OCI-LY1 (cell line): Measurements from ENCODE around the gene ZCCHC14.

Source experiments
- EZH2 ChIP-seq: fragments of 200-600 bp; sonication (generic), shearing (Covaris generic); IDR thresholded peaks from 2 replicates; pipeline ENCODE4 v1.8.0; 2017; ENCODE audit warnings: borderline replicate concordance, mixed run types, mild to moderate bottlenecking, antibody characterized with exemption, low read length, moderate library complexity, mixed read lengths
- TF ChIP-seq, protein P1 (sequence below): fragments of 200-600 bp; sonication (generic), shearing (Covaris generic); IDR thresholded peaks from 2 replicates; pipeline ENCODE4 v1.5.1; 2017; ENCODE audit warnings: mild to moderate bottlenecking, antibody characterized with exemption, low read length, moderate library complexity, mixed read lengths

GRCh38 chr16:87418216-87418615 lies 74.6 kb downstream of the ZCCHC14 start:
- TF ChIP-seq, protein P1, sequence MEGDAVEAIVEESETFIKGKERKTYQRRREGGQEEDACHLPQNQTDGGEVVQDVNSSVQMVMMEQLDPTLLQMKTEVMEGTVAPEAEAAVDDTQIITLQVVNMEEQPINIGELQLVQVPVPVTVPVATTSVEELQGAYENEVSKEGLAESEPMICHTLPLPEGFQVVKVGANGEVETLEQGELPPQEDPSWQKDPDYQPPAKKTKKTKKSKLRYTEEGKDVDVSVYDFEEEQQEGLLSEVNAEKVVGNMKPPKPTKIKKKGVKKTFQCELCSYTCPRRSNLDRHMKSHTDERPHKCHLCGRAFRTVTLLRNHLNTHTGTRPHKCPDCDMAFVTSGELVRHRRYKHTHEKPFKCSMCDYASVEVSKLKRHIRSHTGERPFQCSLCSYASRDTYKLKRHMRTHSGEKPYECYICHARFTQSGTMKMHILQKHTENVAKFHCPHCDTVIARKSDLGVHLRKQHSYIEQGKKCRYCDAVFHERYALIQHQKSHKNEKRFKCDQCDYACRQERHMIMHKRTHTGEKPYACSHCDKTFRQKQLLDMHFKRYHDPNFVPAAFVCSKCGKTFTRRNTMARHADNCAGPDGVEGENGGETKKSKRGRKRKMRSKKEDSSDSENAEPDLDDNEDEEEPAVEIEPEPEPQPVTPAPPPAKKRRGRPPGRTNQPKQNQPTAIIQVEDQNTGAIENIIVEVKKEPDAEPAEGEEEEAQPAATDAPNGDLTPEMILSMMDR: no peak
- TF ChIP-seq EZH2: no peak
